ENCODE measurements around the gene TNPO2.
A peak's percentile ranks its signal among the peaks of the same experiment; 100 is the strongest.

Gene TNPO2

GRCh38 chr19:12723641-12724426, at the start of gene TNPO2:
Gene TNPO2 (minus strand): TSS chr19:12723932. CDS start chr19:12720977, 2,955 bp downstream.
- FAIRE-seq (no peak), DNase-seq (ENCODE audit: low spot score) (peak; percentile 56)

GRCh38 chr19:12772323-12772722, 48.6 kb upstream of the TNPO2 start:
- DNase-seq (ENCODE audit: low spot score) (no peak), FAIRE-seq (no peak)

GRCh38 chr19:12770922-12771321, 47.2 kb upstream of the TNPO2 start:
- FAIRE-seq (no peak), DNase-seq (ENCODE audit: low spot score) (no peak)

- FAIRE-seq (no peak), DNase-seq (ENCODE audit: low spot score) (no peak)
Observed at GRCh38 chr19:12769689-12770088, 46.0 kb upstream of the TNPO2 start.

GRCh38 chr19:12767666-12768065, 43.9 kb upstream of the TNPO2 start:
- DNase-seq (ENCODE audit: low spot score) (no peak), FAIRE-seq (no peak)

- FAIRE-seq (no peak), DNase-seq (ENCODE audit: low spot score) (no peak)
Observed at GRCh38 chr19:12767150-12767549, 43.4 kb upstream of the TNPO2 start.

- DNase-seq (ENCODE audit: low spot score) (no peak), FAIRE-seq (no peak)
Observed at GRCh38 chr19:12766051-12766521, 42.4 kb upstream of the TNPO2 start.

- FAIRE-seq (no peak), DNase-seq (ENCODE audit: low spot score) (no peak)
Observed at GRCh38 chr19:12764698-12765097, 41.0 kb upstream of the TNPO2 start.

- FAIRE-seq (no peak), DNase-seq (ENCODE audit: low spot score) (no peak)
Observed at GRCh38 chr19:12763100-12763499, 39.4 kb upstream of the TNPO2 start.

GRCh38 chr19:12759686-12760085, 36.0 kb upstream of the TNPO2 start:
- FAIRE-seq (no peak), DNase-seq (ENCODE audit: low spot score) (no peak)

- FAIRE-seq (no peak), DNase-seq (ENCODE audit: low spot score) (peak; percentile 36)
Observed at GRCh38 chr19:12757544-12758274, 34.0 kb upstream of the TNPO2 start.

GRCh38 chr19:12756150-12756883, 32.6 kb upstream of the TNPO2 start:
- FAIRE-seq (no peak), DNase-seq (ENCODE audit: low spot score) (no peak)

GRCh38 chr19:12754465-12755196, 30.9 kb upstream of the TNPO2 start:
- FAIRE-seq (no peak), DNase-seq (ENCODE audit: low spot score) (no peak)

- no peak for DNase-seq (ENCODE audit: low spot score)
Observed at GRCh38 chr19:12752056-12752781, 28.5 kb upstream of the TNPO2 start.

GRCh38 chr19:12751635-12752034, 27.9 kb upstream of the TNPO2 start, which contains the start of gene BEST2:
Gene BEST2 (plus strand): TSS chr19:12751791. CDS start chr19:12752593, 802 bp downstream.
- FAIRE-seq (no peak), DNase-seq (ENCODE audit: low spot score) (no peak)

More at GRCh38 chr19:12752056-12752781, 28.5 kb upstream of the TNPO2 start:
- no peak for FAIRE-seq

GRCh38 chr19:12750851-12751250, 27.1 kb upstream of the TNPO2 start:
- FAIRE-seq = no peak
- DNase-seq (ENCODE audit: low spot score) = no peak

- FAIRE-seq = no peak
- no peak for DNase-seq (ENCODE audit: low spot score)
Observed at GRCh38 chr19:12749938-12750521, 26.3 kb upstream of the TNPO2 start.

GRCh38 chr19:12748489-12748888, 24.8 kb upstream of the TNPO2 start:
- FAIRE-seq = no peak
- no peak for DNase-seq (ENCODE audit: low spot score)

GRCh38 chr19:12745166-12745897, 21.6 kb upstream of the TNPO2 start:
- FAIRE-seq = peak; percentile 83
- DNase-seq (ENCODE audit: low spot score) = peak; percentile 66
